Cardiac septum (tissue), 1 donor: ENCODE results near the gene GNG5. TPM values are rescaled to one million over a fixed set of nuclear protein-coding genes. Genes with fewer than 3 reads are reported as not detected.
"Not testable (repeated sequence)": the region's sequence is repeated elsewhere in the genome, so short reads cannot be mapped to it uniquely, and the experiment has no call there.

Source experiments
- DNase-seq: peaks from one replicate; pipeline ENCODE4 v3.0.0-alpha.2; 2020; ENCODE audit warnings: low spot score
- intact Hi-C: fragments of 100-400 bp; cut with DNase I; formaldehyde crosslinking; loops from one replicate; pipeline ENCODE4 v1.14.0; 2022
- total RNA-seq: library from RNA; stranded (reverse); fragmentation: NEBNext Ultra II Directional; extraction: Animal tissue kit (Norgen Biotek cat#: 25700); gene quantifications from one replicate; pipeline ENCODE4 v1.2.1, GENCODE V29; 2021
- donor health status: DM: no; HTN: no; CAD: no.

GNG5 gene
- total RNA-seq, 1 donor from 2014 or later = 133 TPM

- DNase-seq = no peak
- intact Hi-C loops = no loop called here
These were observed 9.9 kb downstream of the GNG5 start for GRCh38 chr1:84496498-84496897.

- no peak for DNase-seq
- intact Hi-C loops = no loop called here
These were observed 12.6 kb downstream of the GNG5 start for GRCh38 chr1:84493747-84494146.

- intact Hi-C loops = no loop called here
- no peak for DNase-seq
These were observed 13.7 kb downstream of the GNG5 start for GRCh38 chr1:84492726-84493125.

DNA sequence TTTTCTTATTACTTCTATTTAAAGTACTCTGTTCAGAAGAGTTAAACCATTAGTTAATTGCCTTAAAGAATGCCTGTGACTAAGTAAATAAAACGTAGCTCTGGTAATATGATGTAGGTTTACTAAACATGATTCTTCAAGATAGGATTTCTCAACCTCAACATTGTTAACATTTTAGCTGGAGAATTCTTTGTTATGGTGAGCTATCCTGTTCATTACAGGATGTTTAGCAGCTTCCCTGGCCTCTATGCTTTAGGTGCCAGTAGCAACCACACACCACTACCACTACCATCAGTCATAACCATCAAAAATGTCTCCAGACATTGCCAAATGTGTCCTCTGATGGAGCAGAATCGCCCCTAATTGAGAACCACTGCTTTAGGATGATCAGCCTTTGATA lies 16.6 kb downstream of the GNG5 start:
- intact Hi-C loops = no loop called here
- no peak for DNase-seq

GRCh38 chr1:84488107-84488506 lies 18.3 kb downstream of the GNG5 start:
- no peak for DNase-seq
- intact Hi-C loops = no loop called here

DNA sequence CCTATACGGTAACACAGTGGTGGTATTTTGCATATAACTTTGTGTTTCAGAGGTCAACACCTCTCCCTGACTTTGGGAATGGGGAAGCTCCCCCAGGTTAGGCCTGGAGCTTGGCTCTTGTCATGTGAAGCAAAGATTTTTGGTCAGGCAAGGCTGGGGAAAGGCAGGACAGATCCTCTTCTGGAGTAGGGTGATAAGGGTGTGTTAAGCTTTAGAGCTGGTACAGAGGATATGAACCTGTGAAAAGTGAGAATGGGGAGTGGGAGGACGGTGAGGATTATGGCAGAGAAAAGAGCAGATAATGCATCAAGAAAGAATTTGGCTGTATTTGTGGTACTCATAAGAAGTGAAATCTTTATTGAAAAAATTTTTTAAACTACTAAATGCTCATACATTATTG lies 25.1 kb downstream of the GNG5 start:
- intact Hi-C loops = no loop called here
- DNase-seq = no peak

DNA sequence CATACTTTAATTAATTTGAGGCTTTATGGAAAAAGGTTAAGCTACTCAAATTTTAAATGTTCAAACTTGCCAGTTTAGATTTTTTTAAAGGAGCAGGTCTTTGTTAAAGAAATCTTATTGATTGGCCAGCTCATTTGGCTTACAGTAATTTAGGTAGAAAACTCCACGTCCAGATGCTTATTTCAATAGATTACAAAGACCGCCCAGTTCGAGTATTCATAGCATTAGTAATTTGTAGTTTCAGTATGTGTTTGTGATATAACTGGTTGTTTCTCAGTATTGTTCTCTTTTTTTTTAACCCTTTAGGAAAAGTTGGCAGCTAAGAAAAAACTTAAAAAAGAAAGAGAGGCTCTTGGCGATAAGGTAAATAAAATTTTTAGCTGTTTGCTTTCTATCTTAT lies 25.7 kb downstream of the GNG5 start:
- no peak for DNase-seq
- intact Hi-C loops = no loop called here

GRCh38 chr1:84479998-84480397 lies 26.4 kb downstream of the GNG5 start:
- intact Hi-C loops = loop anchor here (2.0 kb wide), 1 partner anchor 27 kb away; the partner anchor contains the start of genes GNG5 and SPATA1
- DNase-seq = no peak

GRCh38 chr1:84478876-84479868 lies 27.2 kb downstream of the GNG5 start, which contains the start of gene RPF1:
TSS of gene RPF1 (plus strand) at chr1:84479266. CDS start at chr1:84479282, 16 bp downstream.
- peak; percentile 85 for DNase-seq
- intact Hi-C loops = loop anchor here (2.0 kb wide), 1 partner anchor 28 kb away; the partner anchor contains the start of genes GNG5 and SPATA1

DNA sequence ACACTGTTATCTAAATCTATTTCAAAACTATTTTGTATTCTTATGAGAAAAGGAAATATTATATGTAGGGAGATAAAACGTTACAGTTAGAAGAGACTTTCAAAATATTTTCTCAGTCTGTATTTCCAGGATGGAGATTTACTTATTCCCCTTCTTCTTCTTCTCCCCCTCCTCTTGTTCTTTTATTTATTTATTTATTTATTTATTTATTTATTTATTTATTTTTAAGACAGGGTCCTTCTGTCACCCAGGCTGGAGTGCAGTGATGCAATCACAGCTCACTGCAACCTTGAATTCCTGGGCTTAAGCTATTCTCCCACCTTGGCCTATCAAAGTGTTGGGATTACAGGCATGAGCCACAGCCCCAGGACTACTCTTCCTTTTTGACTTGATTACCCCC lies 30.2 kb downstream of the GNG5 start:
- no peak for DNase-seq
- intact Hi-C loops = no loop called here

- intact Hi-C loops = no loop called here
- no peak for DNase-seq
These were observed 39.1 kb downstream of the GNG5 start for GRCh38 chr1:84467298-84467697.

GRCh38 chr1:84462118-84462517 lies 44.3 kb downstream of the GNG5 start:
- intact Hi-C loops = no loop called here

GRCh38 chr1:84452436-84452835 lies 53.9 kb downstream of the GNG5 start:
- intact Hi-C loops = no loop called here
- DNase-seq = no peak

More at GRCh38 chr1:84462118-84462517, 44.3 kb downstream of the GNG5 start:
- no peak for DNase-seq

- intact Hi-C loops = no loop called here
- DNase-seq = no peak
These were observed 55.5 kb downstream of the GNG5 start for GRCh38 chr1:84450910-84451309.

GRCh38 chr1:84448704-84449103 lies 57.7 kb downstream of the GNG5 start:
- intact Hi-C loops, DNase-seq: not testable (repeated sequence)

Other genes with a start within 250 kb of the GNG5 start
- gene SAMD13, start 204.9 kb downstream of the GNG5 start, total RNA-seq = 0.78 TPM
- not detected for gene DNASE2B, start 108.1 kb downstream of the GNG5 start, total RNA-seq
- gene RPF1, start 27.3 kb downstream of the GNG5 start, total RNA-seq = 34.3 TPM
- gene SPATA1, start 195 bp downstream of the GNG5 start, total RNA-seq = 1.2 TPM
- gene CTBS, start 67.9 kb upstream of the GNG5 start, total RNA-seq = 11.6 TPM
- 12.0 TPM for gene SSX2IP, start 183.9 kb upstream of the GNG5 start, total RNA-seq